H1 (cell line): Measurements from ENCODE around the gene LEFTY2. TPM values are rescaled to one million over a fixed set of nuclear protein-coding genes. Genes with fewer than 3 reads are reported as not detected.

ENCODE experiments used
- EP300 ChIP-seq, 2 experiments: IDR thresholded peaks; 1 replicate in 1 of 2; 2 replicates in 1 of 2; pipeline ENCODE4 v1.6.1; 2011 to 2012; ENCODE audit warnings: low read depth in 2 of 2, low read length in 2 of 2, mild to moderate bottlenecking in 2 of 2, borderline replicate concordance in 1 of 2, inconsistent platforms in 1 of 2, moderate library complexity in 1 of 2
- POU5F1 ChIP-seq: IDR thresholded peaks from 2 replicates; pipeline ENCODE4 v1.6.1; 2011; ENCODE audit warnings: low read depth, mild to moderate bottlenecking, low read length, moderate library complexity
- polyA plus RNA-seq, 7 experiments: library from polyadenylated mRNA; depleted of rRNA in 3 of 7; stranded (reverse) in 5 of 7; unstranded in 2 of 7; fragments of >200 nt in 5 of 7; fragments of 200-250 nt in 2 of 7; gene quantifications; 1 replicate in 5 of 7; 2 replicates in 1 of 7; 4 replicates in 1 of 7; pipeline versions ENCODE4 v1.2.1 to v1.2.3, GENCODE V29; 2011 to 2013; ENCODE audit warnings: missing spikeins in 2 of 7, mixed read lengths in 2 of 7
- total RNA-seq: library from RNA; stranded (reverse); fragmentation: NEBNext Ultra II Directional; extraction: Animal tissue kit (Norgen Biotek cat#: 25700); gene quantifications from 2 replicates; pipeline ENCODE4 v1.2.1, GENCODE V29; 2021
- TF ChIP-seq, protein P1 (sequence below): fragments of 300-600 bp; sonication (generic); IDR thresholded peaks from 2 replicates; pipeline ENCODE4 v1.7.1; 2012; ENCODE audit warnings: low read length, moderate library complexity, mild to moderate bottlenecking, inconsistent platforms; ENCODE audit not compliant: insufficient replicate concordance

LEFTY2 gene
- total and polyA plus RNA-seq, 2 of the 8 experiments (the other 6 are each of a cell fraction or from before 2014, with no cell fraction given) = 2.6 to 4.3 TPM

DNA sequence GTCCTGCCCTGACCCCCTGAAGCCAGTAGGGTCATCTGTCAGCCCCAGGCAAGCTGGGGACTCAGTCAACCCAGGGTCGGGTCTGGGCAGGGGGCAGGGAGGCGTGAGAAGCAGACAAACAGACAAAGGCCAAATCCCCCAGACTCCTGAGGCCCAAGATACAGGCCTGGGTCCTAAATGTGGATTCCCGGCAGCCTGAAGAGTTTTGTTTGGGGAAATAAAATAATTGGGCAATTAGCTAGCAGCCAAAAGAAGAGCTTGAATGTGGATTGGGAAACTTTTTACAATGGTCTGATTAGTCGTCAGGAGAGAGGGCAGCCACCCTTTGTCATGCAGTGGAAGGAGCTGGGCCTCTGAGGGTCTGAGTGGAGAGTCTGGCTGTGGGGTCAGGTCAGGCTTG lies 4.5 kb upstream of the LEFTY2 start (continued):
- TF ChIP-seq, protein P1, sequence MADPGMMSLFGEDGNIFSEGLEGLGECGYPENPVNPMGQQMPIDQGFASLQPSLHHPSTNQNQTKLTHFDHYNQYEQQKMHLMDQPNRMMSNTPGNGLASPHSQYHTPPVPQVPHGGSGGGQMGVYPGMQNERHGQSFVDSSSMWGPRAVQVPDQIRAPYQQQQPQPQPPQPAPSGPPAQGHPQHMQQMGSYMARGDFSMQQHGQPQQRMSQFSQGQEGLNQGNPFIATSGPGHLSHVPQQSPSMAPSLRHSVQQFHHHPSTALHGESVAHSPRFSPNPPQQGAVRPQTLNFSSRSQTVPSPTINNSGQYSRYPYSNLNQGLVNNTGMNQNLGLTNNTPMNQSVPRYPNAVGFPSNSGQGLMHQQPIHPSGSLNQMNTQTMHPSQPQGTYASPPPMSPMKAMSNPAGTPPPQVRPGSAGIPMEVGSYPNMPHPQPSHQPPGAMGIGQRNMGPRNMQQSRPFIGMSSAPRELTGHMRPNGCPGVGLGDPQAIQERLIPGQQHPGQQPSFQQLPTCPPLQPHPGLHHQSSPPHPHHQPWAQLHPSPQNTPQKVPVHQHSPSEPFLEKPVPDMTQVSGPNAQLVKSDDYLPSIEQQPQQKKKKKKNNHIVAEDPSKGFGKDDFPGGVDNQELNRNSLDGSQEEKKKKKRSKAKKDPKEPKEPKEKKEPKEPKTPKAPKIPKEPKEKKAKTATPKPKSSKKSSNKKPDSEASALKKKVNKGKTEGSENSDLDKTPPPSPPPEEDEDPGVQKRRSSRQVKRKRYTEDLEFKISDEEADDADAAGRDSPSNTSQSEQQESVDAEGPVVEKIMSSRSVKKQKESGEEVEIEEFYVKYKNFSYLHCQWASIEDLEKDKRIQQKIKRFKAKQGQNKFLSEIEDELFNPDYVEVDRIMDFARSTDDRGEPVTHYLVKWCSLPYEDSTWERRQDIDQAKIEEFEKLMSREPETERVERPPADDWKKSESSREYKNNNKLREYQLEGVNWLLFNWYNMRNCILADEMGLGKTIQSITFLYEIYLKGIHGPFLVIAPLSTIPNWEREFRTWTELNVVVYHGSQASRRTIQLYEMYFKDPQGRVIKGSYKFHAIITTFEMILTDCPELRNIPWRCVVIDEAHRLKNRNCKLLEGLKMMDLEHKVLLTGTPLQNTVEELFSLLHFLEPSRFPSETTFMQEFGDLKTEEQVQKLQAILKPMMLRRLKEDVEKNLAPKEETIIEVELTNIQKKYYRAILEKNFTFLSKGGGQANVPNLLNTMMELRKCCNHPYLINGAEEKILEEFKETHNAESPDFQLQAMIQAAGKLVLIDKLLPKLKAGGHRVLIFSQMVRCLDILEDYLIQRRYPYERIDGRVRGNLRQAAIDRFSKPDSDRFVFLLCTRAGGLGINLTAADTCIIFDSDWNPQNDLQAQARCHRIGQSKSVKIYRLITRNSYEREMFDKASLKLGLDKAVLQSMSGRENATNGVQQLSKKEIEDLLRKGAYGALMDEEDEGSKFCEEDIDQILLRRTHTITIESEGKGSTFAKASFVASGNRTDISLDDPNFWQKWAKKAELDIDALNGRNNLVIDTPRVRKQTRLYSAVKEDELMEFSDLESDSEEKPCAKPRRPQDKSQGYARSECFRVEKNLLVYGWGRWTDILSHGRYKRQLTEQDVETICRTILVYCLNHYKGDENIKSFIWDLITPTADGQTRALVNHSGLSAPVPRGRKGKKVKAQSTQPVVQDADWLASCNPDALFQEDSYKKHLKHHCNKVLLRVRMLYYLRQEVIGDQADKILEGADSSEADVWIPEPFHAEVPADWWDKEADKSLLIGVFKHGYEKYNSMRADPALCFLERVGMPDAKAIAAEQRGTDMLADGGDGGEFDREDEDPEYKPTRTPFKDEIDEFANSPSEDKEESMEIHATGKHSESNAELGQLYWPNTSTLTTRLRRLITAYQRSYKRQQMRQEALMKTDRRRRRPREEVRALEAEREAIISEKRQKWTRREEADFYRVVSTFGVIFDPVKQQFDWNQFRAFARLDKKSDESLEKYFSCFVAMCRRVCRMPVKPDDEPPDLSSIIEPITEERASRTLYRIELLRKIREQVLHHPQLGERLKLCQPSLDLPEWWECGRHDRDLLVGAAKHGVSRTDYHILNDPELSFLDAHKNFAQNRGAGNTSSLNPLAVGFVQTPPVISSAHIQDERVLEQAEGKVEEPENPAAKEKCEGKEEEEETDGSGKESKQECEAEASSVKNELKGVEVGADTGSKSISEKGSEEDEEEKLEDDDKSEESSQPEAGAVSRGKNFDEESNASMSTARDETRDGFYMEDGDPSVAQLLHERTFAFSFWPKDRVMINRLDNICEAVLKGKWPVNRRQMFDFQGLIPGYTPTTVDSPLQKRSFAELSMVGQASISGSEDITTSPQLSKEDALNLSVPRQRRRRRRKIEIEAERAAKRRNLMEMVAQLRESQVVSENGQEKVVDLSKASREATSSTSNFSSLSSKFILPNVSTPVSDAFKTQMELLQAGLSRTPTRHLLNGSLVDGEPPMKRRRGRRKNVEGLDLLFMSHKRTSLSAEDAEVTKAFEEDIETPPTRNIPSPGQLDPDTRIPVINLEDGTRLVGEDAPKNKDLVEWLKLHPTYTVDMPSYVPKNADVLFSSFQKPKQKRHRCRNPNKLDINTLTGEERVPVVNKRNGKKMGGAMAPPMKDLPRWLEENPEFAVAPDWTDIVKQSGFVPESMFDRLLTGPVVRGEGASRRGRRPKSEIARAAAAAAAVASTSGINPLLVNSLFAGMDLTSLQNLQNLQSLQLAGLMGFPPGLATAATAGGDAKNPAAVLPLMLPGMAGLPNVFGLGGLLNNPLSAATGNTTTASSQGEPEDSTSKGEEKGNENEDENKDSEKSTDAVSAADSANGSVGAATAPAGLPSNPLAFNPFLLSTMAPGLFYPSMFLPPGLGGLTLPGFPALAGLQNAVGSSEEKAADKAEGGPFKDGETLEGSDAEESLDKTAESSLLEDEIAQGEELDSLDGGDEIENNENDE = no peak
- TF ChIP-seq POU5F1 = peak; percentile 46; the same call in 1 of the 2 replicates
- TF ChIP-seq EP300 (IDR thresholded peaks at IDR 0.05; ENCODE audit: borderline replicate concordance in 1 of 2, low read depth in 2 of 2, low read length in 2 of 2) = peak in 1 of 2 experiments; percentile 59; a peak in 1 of 3 replicates
